Activated CD8-positive, alpha-beta memory T cell treated with anti-CD3 and anti-CD28 coated beads for 4 hours (primary cell): ENCODE results near the gene PCDH9.

Experiments
- DNase-seq, 2 donors: peaks; one replicate each; pipeline ENCODE4 v3.0.0-alpha.2; 2020; ENCODE audit warnings: low read depth in 2 of 2

The PCDH9 gene

DNA sequence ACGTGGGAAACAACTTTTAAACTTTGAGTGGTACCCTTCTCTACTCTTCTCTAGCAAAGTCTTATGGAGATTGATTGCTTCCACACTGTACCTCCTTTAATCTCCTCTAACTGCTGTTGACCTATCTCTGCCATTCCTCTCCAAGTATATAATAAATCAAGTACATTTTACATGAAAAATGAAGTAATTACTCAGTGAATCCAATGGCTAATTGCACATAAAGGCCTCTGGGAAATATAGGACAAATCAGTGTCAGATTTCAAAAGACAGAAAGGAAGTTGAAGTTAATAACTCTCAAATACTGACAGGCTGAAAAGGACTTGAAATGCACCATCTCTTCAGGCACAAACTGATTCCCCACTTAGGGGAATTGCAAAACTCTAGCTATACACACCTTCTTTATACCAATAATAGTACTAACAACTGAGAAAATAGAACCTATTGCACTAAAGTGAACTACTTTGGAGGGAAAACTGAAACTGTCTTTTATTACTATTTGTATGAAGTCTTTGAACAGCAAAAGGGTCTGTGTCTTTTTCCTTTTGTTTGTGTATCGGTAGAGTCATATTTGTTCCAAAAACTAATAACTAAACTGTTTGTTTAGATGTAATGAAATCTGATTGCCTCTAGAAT lies 701.1 kb downstream of the PCDH9 start:
- no peak for DNase-seq

DNA sequence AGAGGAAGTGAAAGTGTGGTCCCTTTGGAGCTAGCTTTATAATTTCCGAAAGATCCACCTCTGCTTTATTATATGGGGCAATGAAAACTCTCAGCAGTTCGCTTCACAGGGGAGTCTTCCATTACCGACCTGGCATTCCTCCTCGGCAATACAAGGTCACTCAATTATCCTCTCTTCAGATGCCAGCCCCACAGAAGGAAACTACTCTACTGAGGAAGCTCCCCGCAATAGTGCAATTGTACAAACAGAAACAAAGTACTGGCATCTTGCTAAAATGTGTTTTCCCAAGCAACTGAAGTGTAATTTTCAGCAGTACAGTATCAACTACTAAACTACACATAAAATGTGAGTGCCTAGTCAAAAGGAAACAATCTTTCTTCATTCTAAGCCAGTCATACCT lies 702.0 kb downstream of the PCDH9 start:
- DNase-seq = no peak

GRCh38 chr13:66520511-66521355 lies 709.4 kb downstream of the PCDH9 start:
- no peak for DNase-seq

DNA sequence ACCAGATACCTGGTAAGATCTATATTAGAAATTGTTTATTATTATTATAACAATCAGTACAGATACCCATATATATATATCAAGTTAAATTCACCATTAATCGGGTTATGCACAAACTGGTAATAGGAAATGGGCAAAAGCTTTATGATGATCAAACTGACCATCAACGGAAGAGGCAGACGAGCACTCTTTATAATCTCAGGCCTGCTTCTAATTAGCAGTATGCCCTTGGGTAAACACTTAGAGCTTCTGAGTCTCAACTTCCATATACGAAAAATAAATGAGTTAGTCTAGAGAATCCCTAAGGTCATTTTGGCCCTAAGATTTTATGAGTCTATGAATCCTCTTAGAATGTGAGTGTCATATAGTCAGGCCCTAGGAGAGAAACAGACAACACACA lies 710.9 kb downstream of the PCDH9 start:
- DNase-seq = no peak

- DNase-seq = no peak
Observed at GRCh38 chr13:66518068-66518467, 712.1 kb downstream of the PCDH9 start.

- DNase-seq = no peak
Observed at GRCh38 chr13:66513728-66514127, 716.4 kb downstream of the PCDH9 start.

DNA sequence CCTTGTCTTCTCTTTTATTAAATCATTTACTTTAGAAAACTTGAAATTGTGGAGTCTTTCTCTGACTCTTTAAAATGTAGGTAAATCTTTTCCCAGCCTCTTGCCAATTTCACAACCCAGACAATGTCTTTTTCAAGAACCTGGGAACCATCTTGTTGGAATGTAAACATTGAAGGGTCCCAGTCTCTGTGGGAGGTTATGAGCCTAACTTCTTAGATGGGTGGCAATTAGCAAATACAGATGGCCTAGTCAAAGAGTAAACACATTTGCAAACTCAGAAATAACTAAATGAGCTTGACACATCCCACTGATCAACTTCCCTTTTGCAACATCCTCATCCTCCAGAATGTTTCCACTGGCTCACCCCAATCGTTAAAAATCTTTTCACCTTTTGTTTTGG lies 721.0 kb downstream of the PCDH9 start:
- no peak for DNase-seq

DNA sequence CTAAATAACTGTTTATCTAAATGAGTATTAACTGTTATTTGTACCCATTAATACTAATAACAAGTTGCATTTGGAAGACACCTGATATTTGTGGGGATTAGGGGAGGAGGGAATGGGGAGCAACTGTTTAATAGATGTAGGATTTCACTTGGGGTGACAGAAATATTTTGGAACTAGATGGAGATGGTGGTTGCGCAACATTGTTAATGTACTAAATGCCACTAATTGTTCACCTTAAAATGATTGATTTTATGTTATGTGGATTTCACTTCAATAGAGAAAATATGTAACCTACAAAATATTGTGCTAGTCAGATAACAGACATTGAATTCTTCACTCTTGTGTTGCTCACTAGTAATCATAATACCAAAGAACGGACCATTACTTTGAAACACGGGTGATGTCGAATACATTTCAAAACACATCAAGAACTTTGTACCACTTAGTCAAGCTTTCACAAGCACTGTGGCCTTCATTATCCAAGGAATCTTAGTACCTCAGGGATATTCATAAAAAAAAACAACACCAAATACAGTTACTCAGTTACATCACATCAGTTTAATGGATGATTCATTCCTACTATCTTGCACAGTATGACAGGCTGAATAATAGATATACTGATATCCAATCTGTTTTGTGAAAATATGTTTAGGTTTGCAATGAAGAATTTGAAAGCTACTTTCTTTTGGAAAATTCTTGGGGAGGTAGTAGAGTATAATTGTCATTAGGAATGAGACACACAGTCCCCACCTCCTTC lies 721.8 kb downstream of the PCDH9 start:
- DNase-seq = no peak

DNA sequence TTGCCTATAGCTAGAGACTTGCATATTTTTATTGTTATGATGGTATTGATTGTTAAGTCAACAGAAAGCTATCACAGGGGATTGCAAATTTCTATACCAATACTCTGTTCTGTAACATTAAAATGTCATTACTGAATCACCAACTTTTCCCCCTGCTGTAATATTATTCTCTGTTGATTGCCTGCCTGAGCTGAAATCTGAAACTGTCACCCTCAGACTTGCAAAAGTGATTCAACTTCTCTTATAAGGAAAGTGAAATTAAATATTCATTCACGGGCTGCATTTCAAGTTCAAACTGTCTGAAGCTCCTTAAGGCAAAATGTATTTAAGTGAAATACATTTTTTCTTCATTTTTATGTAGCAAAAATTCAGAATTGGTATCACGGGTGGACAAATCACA lies 723.2 kb downstream of the PCDH9 start:
- no peak for DNase-seq

DNA sequence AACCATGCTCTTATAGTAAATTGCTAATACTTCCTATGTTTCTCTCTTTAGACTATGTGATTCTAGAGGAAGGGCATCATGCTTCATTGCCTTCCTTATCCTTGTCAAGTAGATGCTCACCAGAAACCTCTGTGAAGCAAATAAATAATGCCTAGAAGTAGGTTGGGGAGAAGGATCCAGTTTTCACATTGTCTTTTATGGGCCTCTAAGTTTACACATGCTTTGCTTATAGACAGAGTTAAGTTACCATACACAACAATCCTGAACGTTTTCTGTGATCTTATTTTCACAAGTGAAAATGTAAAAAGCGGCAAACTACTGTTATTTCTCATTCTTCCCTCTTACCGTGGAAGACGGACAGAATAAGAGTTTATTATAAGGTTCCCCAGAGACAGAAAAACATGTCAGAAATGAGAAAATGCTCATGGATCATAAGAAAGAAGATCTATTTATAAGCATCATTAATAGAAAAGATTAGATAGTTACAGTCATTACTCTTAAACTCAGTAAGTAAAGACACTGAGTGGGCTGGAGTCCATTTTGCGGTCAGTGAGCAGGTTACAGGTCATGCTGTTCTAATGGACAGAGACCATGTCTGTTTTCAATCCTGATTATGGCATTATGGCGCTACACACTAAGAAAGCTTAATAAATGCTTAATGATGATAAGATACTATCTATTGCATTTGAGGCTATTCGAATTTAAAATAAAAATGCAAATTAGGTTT lies 723.9 kb downstream of the PCDH9 start:
- no peak for DNase-seq

DNA sequence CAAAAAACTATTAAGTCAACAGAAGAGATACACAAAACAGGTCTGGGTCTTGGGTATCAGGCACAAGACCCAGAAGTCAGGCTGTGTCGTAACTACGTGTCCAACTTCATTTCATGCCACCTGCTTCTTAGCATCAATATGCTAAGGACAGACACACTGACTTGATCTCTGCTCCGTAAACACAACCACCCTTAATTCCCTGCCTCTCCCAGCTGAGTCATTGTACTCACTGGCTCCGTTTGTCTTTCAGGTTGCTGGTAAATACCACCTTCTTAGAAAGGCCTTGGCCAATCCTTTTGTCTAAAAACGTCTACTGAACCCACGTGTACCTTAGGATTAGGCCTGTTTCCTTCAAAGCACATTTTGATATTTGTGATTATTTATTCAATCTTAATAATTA lies 726.2 kb downstream of the PCDH9 start:
- no peak for DNase-seq

GRCh38 chr13:66501181-66501580 lies 729.0 kb downstream of the PCDH9 start:
- DNase-seq = no peak

DNA sequence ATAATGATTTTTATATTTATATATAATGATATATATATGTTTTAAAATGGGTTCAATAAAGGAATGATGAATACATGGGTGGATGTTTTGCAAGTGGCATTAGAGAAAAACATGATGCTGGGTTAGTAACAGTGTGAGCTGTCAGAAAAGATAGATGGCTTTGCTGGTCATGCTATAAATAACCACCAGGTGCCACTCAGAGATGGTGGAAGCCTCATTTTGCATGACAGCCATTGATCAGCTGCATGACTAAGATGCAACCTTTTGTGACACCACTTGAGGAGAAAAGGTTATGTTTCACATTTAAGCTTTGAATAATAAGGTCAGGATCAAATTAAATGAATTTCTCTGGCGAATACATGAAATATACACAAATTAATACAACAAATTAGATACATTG lies 737.7 kb downstream of the PCDH9 start:
- no peak for DNase-seq

DNA sequence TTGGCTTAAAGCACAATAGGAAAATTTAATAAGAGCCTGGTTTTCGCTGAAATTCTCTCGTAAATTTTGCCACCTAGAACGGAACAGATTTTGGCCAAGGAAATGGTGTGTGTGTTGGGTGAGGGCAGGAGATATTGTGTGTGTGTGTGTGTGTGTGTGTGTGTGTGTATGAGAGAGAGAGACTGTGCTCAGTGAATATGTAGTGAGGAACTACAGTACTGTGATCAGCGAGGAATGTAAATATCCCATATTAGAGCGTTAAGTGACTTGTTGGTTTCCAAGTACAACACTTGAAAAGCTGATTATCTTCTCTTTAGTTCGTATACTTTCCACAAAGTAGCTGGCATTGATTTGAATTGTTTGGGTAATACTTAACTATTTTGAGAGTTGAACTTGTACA lies 738.9 kb downstream of the PCDH9 start:
- DNase-seq = no peak

- no peak for DNase-seq
Observed at GRCh38 chr13:66489586-66489985, 740.5 kb downstream of the PCDH9 start.

DNA sequence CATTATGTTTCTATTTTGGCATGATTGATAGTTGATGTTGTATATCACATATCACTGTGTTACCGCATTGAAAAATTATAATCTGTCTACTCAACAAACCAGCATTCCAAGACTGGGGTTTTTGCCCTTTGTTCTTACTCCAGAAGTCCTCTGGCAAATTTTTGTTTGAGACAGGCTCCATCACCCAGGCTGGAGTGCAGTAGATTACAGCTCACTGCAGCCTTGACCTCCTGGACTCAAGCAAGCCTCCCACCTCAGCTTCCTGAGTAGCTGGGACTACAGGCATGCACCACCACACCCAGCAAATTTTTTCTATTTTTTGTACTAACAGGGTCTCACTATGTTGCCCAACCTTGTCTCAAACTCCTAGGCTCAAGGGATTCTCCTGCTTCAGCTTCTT lies 741.0 kb downstream of the PCDH9 start:
- no peak for DNase-seq

DNA sequence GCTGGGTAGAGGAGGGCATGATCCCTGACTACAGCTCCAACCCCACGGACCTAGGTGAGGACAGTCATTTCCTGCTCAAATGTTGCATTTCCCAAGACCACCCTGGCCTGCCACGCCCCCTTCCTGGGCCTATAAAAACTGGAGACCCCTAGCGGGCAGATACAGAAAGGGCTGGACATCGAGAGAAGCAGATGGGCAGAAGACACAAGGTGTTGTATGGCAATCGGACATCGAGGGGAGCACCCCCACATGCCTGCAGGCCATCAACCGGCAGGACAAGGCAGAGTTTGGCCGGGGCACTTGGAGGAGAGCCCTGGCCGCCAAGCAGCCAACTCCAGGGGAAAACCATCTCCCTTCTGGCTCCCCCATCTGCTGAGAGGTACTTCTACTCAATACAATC lies 746.4 kb downstream of the PCDH9 start:
- DNase-seq = no peak

GRCh38 chr13:66482836-66483235 lies 747.3 kb downstream of the PCDH9 start:
- DNase-seq = no peak

DNA sequence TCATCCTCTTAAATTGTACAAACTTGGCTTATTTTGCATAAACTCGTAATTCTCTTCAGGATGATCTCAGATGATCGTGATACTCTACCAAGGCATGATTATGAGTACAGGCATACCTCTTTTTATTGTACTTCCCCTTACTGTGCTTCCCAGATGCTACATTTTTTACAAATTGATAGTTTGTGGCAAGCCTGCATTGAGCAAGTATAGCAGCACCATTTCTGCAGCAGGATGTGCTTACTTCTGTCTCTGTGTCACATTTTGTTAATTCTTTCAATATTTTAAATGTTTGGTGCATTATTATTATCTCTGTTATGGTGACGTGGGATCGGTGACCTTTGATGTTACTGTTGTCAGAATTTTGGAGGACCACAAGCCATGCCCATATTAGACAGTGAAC lies 752.3 kb downstream of the PCDH9 start:
- DNase-seq = no peak

DNA sequence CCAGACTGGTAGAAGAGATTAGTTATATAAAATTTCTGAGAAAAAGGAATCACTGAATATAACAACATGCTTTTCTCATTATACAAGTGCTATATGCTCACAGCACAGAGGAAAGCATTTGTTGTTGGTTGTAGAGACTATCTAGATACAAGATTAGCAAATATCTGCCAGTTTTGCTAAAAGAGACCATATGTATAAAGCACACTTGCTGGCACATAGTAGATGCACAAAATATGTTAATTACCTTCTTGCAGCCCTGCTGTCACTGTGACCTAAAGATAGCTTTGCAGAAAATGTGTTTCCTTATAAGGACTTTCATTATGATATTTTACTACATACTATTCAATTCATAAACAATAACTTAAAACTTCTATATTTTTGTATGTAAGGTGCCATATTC lies 755.1 kb downstream of the PCDH9 start:
- DNase-seq = no peak

DNA sequence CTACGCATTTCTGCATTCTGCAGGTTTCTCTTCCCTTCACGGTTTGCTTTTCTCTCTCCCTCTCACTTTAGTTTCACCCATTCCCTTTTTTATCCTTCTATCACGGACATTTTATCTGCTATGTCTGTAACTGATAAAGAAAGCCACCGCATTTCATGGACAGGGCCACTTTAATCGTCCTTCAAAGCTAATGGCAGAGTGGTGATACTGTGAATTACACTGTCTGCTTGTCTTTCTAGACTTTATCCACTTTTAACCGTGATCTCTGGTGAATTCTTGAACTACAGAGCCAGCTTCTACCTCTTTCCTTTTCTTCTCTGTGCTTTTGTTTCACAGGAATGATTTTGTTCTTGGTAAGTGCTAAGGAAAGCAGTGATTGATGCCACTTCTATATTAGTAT lies 760.4 kb downstream of the PCDH9 start:
- no peak for DNase-seq

GRCh38 chr13:66468656-66469055 lies 761.5 kb downstream of the PCDH9 start:
- DNase-seq = no peak
